Measurements from ENCODE around the gene LRRTM4. TPM values are rescaled to one million over a fixed set of nuclear protein-coding genes. Genes with fewer than 3 reads are reported as not detected.
A peak's percentile ranks its signal among the peaks of the same experiment; 100 is the strongest.

The LRRTM4 gene
- polyA plus RNA-seq, 1 donor = 0.58 TPM

- DNase-seq (ENCODE audit: low read depth) = no peak
Measured at GRCh38 chr2:76985387-76986136, 536.6 kb downstream of the LRRTM4 start.

- no peak for DNase-seq (ENCODE audit: low read depth)
Measured at GRCh38 chr2:76984359-76984758, 537.8 kb downstream of the LRRTM4 start.

- no peak for DNase-seq (ENCODE audit: low read depth)
Measured at GRCh38 chr2:76980067-76980787, 541.9 kb downstream of the LRRTM4 start.

DNA sequence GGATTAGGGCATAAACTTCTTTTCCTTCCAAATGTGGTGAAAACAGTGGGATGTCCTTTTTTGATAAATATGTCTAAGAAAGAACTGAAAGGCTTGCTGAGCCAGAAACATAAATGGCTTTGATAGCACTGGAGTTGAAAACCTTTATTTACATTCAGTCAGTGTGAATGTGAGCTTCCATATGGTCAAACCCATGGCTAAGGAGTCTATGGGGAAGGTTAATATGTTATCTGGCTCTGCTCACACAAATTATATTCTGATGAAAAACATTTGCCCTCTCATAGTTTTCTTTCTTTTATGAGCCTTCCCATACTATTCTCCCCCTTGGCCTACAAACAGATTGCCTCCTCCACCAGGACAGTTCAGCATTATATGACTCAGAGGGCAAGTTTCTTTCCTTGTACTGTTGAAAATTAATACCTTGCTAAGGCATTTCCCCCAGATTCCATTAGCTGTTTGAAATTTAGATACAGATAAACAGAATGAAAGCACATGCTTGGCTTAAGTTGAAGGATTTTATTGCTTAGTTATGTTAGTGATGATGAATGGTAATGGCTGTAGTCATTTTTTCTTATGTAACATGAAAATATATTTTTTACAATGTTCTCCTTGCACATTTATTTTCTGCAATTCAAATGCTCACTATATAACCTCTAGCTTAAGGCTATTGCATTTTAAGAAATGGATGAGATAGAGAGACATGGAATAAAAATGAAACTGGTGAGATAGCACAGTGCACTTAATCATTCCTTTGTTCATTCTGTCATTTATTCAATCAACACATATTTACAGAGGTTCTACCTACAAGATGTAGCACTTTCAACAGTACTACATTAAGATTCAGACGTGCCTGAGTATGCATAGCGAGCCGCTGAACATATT lies 544.1 kb downstream of the LRRTM4 start:
- DNase-seq (ENCODE audit: low read depth) = no peak

GRCh38 chr2:76975752-76976151 lies 546.4 kb downstream of the LRRTM4 start:
- no peak for DNase-seq (ENCODE audit: low read depth)

DNA sequence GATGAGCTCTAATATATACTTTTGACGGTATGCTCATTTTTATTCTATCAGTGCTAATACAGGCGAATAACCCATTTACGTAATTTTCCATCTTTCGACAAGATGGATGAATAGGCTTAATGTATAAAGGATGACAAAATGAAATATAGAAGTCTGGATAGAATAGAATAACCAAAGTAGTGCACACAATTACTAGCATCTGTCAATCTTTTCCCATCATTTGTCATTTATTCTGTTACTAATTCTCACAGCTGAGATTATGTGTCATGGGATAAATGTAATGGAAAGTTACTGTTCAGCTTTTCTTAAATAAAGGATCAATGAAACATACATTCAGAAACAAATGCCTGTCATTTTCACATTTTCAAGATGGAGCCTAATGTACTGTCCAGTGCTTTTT lies 548.6 kb downstream of the LRRTM4 start:
- no peak for DNase-seq (ENCODE audit: low read depth)

DNA sequence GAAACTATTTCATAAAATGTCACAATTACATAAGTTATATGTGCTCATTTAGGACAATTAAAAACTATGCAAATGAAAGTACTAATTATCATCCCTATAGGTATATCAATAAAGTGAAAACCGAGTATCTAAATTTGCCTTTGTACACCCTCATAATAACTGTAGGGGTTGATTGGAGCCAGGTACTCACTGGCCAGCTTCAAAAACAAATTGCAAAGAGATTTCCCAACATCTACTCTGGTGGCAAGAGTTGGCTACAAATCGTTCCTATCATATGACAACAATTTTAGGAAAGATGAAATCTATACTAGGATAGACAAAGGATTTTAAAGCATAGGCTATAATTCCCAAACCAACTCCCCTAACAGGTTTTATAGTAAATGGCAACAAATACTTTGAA lies 556.4 kb downstream of the LRRTM4 start:
- no peak for DNase-seq (ENCODE audit: low read depth)

DNA sequence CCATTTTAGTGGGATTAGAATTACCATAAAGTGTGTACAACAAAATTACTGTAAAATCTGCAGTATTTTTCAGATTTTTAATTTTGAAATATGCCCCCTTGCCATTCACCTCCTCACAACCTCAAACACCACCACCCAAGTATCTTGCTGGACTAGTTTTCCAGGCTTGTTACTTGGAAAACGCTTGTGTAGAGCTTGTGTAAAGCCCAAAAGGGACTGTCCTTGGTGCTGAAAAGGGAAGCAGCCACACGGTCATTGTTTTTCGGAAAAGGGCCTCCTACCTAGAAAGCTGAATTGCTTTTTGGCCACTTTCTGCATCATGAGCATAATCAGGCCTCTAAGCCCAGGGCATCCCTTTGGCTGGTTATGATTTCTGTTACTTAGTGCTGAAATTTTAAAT lies 563.4 kb downstream of the LRRTM4 start:
- no peak for DNase-seq (ENCODE audit: low read depth)

- peak; percentile 11 for DNase-seq (ENCODE audit: low read depth)
Measured at GRCh38 chr2:76953733-76954347, 568.3 kb downstream of the LRRTM4 start.

DNA sequence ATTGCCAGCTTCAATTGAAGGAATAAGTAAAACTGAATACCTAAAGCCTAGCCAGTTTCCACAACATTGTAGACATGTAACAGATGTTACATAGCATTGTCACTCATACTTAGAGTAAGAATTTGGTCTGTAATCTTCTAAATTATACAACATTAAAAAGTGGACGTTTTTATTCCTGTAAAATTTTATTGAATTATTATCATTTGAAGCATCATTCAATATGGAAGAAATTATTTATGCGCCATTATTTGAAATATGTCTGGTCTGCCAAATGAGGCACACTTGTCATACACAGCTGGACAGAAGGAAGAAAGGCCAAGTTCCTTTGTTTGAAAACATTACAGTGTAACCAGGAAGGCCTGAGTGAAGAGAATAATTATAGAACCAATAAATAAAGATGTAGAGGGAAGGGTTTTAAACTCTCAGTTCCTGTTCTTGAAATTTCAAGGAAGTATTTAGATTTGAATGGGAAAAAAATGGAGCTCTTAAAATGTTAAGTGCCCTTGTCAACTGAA lies 575.5 kb downstream of the LRRTM4 start:
- peak; percentile 8 for DNase-seq (ENCODE audit: low read depth)

DNA sequence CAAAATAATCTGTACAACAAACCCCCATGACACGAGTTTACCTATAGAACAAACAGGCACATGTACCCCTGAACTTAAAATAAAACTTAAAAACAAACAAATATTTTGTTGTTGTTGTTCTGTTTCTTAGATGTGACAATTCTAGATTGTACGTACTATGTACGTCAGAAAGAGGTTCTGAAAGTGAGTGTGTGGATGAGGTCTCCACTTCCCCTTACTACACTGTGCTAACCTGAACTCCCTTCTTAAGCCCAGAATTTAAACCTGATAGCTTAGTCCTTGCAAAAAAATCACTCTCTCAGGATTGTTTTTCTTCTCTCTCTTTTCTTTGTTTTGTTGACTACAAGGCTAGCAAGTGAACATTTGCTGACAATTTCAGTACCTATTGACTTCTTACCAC lies 581.6 kb downstream of the LRRTM4 start:
- no peak for DNase-seq (ENCODE audit: low read depth)

- DNase-seq (ENCODE audit: low read depth) = no peak
Measured at GRCh38 chr2:76938153-76938552, 584.0 kb downstream of the LRRTM4 start.

- no peak for DNase-seq (ENCODE audit: low read depth)
Measured at GRCh38 chr2:76932550-76932949, 589.6 kb downstream of the LRRTM4 start.

DNA sequence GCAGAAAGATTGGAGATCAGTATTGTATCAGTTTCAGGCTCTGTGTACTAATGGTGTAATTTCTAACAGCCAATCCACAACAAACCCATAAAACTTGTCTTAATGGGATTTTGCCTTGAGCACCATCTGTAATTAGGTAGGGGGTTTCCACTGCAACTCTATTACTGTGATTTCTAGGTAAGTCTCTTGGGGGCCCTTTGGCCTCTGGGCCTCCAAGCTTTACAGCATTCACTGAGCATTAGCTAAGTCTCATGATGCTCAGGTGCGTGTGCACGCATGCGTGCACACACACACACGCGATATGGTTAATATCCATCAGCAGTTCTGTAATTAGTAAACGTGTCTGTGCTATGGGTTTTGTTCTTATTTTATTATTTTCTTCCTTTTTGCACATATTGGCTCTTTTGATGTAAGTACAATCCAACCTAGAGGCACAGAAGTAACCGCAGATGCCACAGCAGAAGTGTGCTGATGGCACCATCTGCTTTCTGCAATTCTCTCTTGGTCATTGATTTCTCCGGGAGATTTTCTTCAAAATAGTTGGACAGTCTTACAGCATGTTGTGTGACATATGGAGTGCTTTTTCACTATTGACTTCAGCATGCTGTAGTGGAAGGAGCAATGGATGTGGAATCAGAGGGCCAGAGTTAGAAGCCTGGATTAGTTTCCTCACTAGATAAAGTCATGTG lies 592.0 kb downstream of the LRRTM4 start:
- DNase-seq (ENCODE audit: low read depth) = no peak

GRCh38 chr2:76928026-76928425 lies 594.1 kb downstream of the LRRTM4 start:
- DNase-seq (ENCODE audit: low read depth) = no peak

- no peak for DNase-seq (ENCODE audit: low read depth)
Measured at GRCh38 chr2:76921006-76921405, 601.2 kb downstream of the LRRTM4 start.

DNA sequence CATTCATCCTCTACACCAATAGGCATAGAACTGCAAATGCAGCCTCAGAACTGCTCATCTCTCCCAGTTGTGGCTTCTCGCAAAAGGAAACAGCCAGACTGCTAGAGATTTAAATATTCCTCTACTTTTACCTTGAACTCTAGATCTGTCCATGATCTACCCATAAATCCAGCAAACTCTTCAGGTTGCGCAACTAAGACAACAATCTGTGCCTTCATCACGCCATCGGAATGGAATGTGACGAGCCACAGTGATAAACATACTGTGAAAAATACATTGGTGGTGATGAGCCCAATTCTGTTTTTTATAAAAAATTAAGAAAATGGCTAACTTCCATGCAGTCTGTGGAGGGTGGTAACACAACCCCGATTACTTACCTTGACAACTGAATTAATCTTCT lies 626.7 kb downstream of the LRRTM4 start:
- no peak for DNase-seq (ENCODE audit: low read depth)

GRCh38 chr2:76870581-76870980 lies 651.6 kb downstream of the LRRTM4 start:
- DNase-seq (ENCODE audit: low read depth) = no peak

- DNase-seq (ENCODE audit: low read depth) = no peak
Measured at GRCh38 chr2:76870011-76870410, 652.2 kb downstream of the LRRTM4 start.

DNA sequence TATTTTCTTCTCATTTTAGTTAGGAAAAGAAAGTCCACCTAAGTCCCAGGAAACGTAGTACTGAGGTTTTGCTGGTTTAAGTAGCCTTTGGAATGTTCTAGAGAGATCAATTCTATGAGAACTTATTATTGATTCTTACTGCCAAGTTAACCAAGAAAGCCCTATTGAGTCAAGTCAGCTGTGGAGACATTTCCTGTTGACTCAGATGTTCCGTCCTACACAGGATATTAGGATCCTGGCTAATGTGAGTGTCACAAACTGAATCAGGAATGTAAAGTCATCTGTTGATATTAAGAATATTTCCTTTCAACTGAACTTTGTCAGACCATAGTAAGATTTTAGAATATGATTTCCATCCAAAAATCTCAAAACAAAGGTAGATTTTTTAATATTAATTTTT lies 654.3 kb downstream of the LRRTM4 start:
- DNase-seq (ENCODE audit: low read depth) = peak; percentile 1

DNA sequence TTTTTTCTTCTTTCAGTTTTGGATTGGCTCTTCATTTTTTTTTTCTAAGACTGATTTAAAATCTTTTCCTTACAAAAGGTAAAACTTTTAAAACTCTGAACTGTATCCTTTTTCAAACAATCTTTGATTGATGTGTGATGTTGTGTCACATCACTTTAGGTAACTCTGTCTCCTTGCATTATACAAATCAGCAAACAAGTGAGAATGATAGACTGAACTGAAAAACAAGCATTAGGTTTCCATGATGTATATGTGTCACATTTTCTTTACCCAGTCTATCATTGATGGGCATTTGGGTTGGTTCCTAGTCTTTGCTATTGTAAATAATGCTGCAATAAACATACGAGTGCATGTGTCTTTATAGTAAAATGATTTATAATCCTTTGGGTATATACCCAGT lies 655.7 kb downstream of the LRRTM4 start:
- DNase-seq (ENCODE audit: low read depth) = no peak
